ENCODE results near the gene SYT9. TPM values are rescaled to one million over a fixed set of nuclear protein-coding genes. Genes with fewer than 3 reads are reported as not detected.

Gene SYT9
- total and polyA plus RNA-seq, 2 donors (not counting 1 experiment from before 2014, with no cell fraction given): not detected

GRCh38 chr11:7272373-7272772 is 20.7 kb downstream of the SYT9 start:
- TF ChIP-seq CTCF (IDR thresholded peaks at IDR 0.05) (no peak), EZH2 (IDR thresholded peaks at IDR 0.05; ENCODE audit: borderline replicate concordance, insufficient read depth, low read depth, low read length, poor library complexity, severe bottlenecking) (no peak)
- POLR2A ChIA-PET: no interaction called here
- H3K4me2 ChIP-seq (replicated peaks; ENCODE audit: low read depth, low read length, poor library complexity, severe bottlenecking): no peak overlapping the region
- H3K4me1 ChIP-seq (ENCODE audit: control insufficient read depth in 2 of 2, insufficient read depth in 2 of 2, low read length in 2 of 2): no peaks in the 10 kb centered on the region
- H3K27me3 ChIP-seq (replicated peaks in 1 of 4; ENCODE audit: control extremely low read depth in 1 of 4, control insufficient read depth in 3 of 4, insufficient read depth in 4 of 4, low read length in 3 of 4): peaks cover 0 to 5% (median 1%) of the 10 kb centered on the region in 4 experiments
- peaks cover 17% of the 10 kb centered on the region for H3K27me3 Mint-ChIP-seq
- intact Hi-C loops (cut with micrococcal nuclease): no loop called here
- H3K4me3 ChIP-seq (ENCODE audit: control extremely low read depth in 1 of 5, extremely low read depth in 1 of 5, insufficient read depth in 1 of 5, low read depth in 2 of 5, low read length in 4 of 5): no peak overlapping the region
- no peaks in the 10 kb centered on the region for H3K9me3 ChIP-seq (ENCODE audit: control extremely low read depth in 1 of 3, control insufficient read depth in 2 of 3, insufficient read depth in 1 of 3, low read length in 2 of 3)
- H3K36me3 ChIP-seq (replicated peaks in 1 of 2; ENCODE audit: control extremely low read depth in 1 of 2, control insufficient read depth in 1 of 2, extremely low read depth in 1 of 2, insufficient read depth in 2 of 2, low read length in 1 of 2): no peaks in the 10 kb centered on the region
- DNase-seq: no peak
- H3K9ac ChIP-seq (ENCODE audit: low read length): no peak overlapping the region
- no peaks in the 10 kb centered on the region for H3K9me3 Mint-ChIP-seq (ENCODE audit: insufficient read depth)
- ATAC-seq (ENCODE audit: low read depth): no peak
- H3K4me3 Mint-ChIP-seq: no peak overlapping the region
- no peak overlapping the region for H3K27ac Mint-ChIP-seq
- H2AFZ ChIP-seq (ENCODE audit: insufficient read depth, low read depth, low read length, poor library complexity, severe bottlenecking): no peak overlapping the region
- no peaks in the 10 kb centered on the region for H3K79me2 ChIP-seq (ENCODE audit: control insufficient read depth, insufficient read depth, low read length)
- no peak overlapping the region for H3K27ac ChIP-seq (ENCODE audit: low read length in 2 of 2)
- no peaks in the 10 kb centered on the region for H3K4me1 Mint-ChIP-seq
- CTCF ChIA-PET: no interaction called here
- 35% methylated on average over 1 of the region's 2 CpGs for WGBS (ENCODE audit: insufficient coverage)
- no peaks in the 10 kb centered on the region for H4K20me1 ChIP-seq (ENCODE audit: control insufficient read depth, insufficient read depth, low read length, poor library complexity, severe bottlenecking)

GRCh38 chr11:7275133-7275532 is 23.4 kb downstream of the SYT9 start:
- no peaks in the 10 kb centered on the region for H3K9me3 ChIP-seq (ENCODE audit: control extremely low read depth in 1 of 3, control insufficient read depth in 2 of 3, insufficient read depth in 1 of 3, low read length in 2 of 3)
- Mint-ChIP-seq H3K9me3 (ENCODE audit: insufficient read depth) (no peaks in the 10 kb centered on the region), H3K4me1 (no peaks in the 10 kb centered on the region), H3K4me3 (no peak overlapping the region), H3K27ac (no peak overlapping the region), H3K27me3 (peaks cover 32% of the 10 kb centered on the region)
- no peak overlapping the region for H3K27ac ChIP-seq (ENCODE audit: low read length in 2 of 2)
- H2AFZ ChIP-seq (ENCODE audit: insufficient read depth, low read depth, low read length, poor library complexity, severe bottlenecking): no peak overlapping the region
- H3K36me3 ChIP-seq (replicated peaks in 1 of 2; ENCODE audit: control extremely low read depth in 1 of 2, control insufficient read depth in 1 of 2, extremely low read depth in 1 of 2, insufficient read depth in 2 of 2, low read length in 1 of 2): no peaks in the 10 kb centered on the region
- no peak for TF ChIP-seq EZH2 (IDR thresholded peaks at IDR 0.05; ENCODE audit: borderline replicate concordance, insufficient read depth, low read depth, low read length, poor library complexity, severe bottlenecking)
- no peak for TF ChIP-seq CTCF (IDR thresholded peaks at IDR 0.05)
- H3K79me2 ChIP-seq (ENCODE audit: control insufficient read depth, insufficient read depth, low read length): no peaks in the 10 kb centered on the region
- H3K9ac ChIP-seq (ENCODE audit: low read length): no peak overlapping the region
- no peak overlapping the region for H3K4me2 ChIP-seq (replicated peaks; ENCODE audit: low read depth, low read length, poor library complexity, severe bottlenecking)
- no peaks in the 10 kb centered on the region for H3K4me1 ChIP-seq (ENCODE audit: control insufficient read depth in 2 of 2, insufficient read depth in 2 of 2, low read length in 2 of 2)
- H3K27me3 ChIP-seq (replicated peaks in 1 of 4; ENCODE audit: control extremely low read depth in 1 of 4, control insufficient read depth in 3 of 4, insufficient read depth in 4 of 4, low read length in 3 of 4): peaks cover 0 to 5% (median 3%) of the 10 kb centered on the region in 4 experiments
- no peak overlapping the region for H3K4me3 ChIP-seq (ENCODE audit: control extremely low read depth in 1 of 5, extremely low read depth in 1 of 5, insufficient read depth in 1 of 5, low read depth in 2 of 5, low read length in 4 of 5)
- CTCF ChIA-PET: no interaction called here
- intact Hi-C loops (cut with micrococcal nuclease): no loop called here
- DNase-seq: no peak
- POLR2A ChIA-PET: no interaction called here
- ATAC-seq (ENCODE audit: low read depth): no peak
- no peaks in the 10 kb centered on the region for H4K20me1 ChIP-seq (ENCODE audit: control insufficient read depth, insufficient read depth, low read length, poor library complexity, severe bottlenecking)

All from B cell (primary cell).